CD4-positive, alpha-beta T cell treated with Interleukin-17A for 4 hours (primary cell): ENCODE results near the gene ANKRD34A.

ENCODE experiments used
- DNase-seq: peaks from one replicate; pipeline ENCODE4 v3.0.0-alpha.2; 2020; ENCODE audit warnings: mixed read lengths

ANKRD34A gene

GRCh38 chr1:145965119-145965744 lies 857 bp upstream of the ANKRD34A start:
- DNase-seq = no peak

GRCh38 chr1:145963265-145964019 lies 933 bp downstream of the ANKRD34A start:
- DNase-seq = no peak

DNA sequence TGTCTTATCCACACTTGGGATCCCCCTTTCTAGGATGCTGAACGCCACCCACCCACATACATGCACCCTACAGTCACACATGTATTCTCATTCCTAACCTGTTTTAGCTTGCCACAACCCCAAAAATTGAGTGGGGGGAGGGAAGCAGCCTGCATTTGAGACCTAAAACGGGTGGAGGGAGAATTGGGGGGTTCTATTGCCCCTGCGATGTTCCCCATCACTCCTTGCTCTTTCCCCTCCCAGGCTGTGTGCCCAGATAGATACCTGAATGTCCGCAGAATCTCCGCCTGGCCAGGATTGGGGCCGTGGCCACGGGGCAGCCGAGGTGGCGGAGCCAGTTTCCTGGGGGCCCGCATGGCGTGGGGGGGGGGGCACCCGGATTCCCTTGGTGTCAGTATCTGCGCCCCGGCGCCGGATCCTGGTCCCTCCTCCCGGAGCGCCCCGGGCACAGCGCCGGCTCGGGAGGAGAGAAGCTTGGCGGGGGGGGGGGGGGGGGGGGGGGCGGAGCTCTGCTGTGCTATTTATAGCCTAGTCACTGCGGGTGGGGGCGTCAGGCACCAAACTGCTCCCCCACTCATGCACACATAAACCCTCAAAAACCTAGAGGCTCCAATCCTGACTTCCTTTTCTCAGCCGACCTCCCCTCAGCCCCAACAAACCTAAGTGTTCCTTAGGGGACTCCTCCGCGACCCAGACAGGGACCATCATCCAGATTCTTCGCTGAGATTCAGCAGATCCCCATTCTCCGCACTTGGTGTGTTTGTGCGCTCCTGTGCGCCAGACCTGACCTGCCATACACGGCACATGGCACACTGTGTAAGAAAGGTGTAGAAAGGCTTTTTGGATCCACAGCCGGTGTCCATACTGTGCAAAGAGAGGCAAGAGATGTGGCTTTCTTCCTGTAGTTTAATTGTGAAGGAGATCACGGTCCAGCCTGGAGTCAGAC lies 1.9 kb downstream of the ANKRD34A start:
- peak; percentile 67 for DNase-seq

DNA sequence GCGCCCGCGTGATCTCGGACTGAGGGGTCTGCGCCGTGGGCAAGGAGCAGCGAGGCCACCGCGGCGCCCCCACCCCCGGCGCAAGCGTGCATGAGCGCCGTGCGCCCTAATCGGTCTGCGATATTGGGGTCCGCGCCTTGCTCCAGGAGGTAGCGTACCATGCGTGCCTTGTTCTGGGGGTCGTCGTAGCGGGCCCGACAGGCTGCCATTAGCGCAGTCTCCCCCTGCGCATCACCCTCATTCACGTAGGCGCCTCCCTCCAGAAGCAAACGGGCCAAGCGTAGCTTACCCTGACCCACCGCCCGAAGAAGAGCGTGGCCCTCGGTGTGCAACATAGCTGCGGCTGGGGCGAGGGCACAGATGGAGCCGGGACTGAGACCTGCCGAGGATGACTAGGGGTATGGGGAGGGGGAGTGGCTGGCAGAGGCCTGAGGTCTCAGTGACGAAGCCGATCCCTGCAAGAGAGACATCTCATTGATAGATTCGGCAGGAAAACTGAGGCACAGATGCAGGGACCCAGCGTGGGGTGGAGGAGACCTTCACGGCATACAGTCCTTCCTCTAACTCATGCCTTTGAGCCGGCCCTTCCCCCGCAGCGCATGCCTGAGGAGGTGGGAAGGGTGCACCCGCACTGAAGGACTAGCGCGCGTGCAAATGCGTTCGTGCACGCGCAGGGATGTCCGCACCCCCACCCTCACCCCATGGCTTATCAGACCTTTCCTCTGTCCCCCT lies 2.8 kb downstream of the ANKRD34A start:
- DNase-seq = peak; percentile 63

DNA sequence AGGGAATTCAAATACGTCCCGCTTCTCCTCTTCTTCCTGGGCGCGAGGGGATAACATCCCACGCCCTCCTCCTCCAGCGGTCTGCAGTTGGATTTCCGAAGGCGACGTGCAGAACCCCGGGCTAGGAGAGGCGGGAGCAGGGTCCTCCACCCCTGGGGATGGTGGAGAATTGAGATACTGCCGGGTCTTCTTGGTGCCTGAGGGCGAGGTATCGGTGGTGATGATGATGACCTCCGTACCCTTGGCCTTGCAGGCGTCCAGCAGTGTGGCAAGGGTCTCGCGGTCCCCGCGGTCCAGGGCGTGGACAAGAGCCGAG lies 3.3 kb downstream of the ANKRD34A start:
- peak; percentile 21 for DNase-seq

DNA sequence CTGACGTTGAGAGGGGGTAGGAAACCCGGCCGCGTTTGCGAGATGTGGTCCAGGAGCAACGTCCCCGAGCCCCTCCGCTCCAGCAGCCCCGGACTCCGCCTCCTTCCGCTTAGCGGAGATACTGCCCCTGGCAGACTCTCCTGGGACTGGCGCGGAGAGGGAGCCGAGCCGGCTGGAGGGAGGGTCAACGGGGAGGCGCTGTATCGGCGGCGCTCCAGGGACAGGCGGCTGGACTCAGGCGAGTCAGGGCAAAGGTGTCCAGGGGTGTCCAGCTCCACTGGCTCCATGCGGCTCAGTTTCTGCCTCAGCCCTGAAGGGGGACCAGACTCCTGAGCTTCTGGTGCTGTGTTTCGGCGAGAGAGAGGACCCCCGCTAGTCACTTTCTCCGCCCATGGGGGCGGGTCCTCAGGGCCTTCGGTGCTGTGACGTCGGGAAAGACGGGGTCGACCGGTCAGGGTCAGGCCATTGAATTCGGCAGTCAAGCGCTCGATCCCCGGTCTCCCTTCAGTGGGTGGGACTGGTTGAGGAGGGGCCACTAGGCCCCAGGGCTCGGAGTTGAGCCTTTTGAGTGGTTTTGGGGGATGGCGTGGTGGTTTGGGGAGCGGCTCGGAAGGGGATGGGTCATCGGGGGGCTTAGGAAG lies 3.8 kb downstream of the ANKRD34A start:
- DNase-seq = peak; percentile 67

DNA sequence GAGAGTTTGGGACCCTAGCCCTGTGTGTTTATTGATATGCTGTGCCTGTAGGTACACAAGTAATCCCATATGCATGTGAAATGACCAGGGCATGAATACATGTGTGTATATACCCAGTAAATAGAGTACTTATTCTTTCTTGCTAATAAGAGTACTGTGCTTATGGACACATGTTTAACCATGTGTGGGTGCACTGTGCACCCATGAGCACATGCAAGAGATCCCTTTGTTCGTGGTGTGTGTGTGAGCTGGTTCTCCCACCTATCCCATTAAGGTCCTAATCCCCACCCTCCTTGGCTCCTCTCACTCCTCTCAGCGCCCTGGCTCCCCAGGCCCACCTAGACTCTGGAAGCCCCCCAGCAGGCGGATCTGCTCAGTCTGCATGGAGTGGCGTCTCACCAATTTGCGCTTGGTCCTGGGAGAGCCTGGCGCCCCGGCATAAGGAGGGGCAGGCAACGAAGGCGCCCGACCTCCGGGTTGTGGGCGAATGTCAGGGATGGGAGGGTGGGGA lies 4.4 kb downstream of the ANKRD34A start:
- no peak for DNase-seq

- DNase-seq = no peak
Measured at GRCh38 chr1:145959333-145959732, 5.0 kb downstream of the ANKRD34A start.

DNA sequence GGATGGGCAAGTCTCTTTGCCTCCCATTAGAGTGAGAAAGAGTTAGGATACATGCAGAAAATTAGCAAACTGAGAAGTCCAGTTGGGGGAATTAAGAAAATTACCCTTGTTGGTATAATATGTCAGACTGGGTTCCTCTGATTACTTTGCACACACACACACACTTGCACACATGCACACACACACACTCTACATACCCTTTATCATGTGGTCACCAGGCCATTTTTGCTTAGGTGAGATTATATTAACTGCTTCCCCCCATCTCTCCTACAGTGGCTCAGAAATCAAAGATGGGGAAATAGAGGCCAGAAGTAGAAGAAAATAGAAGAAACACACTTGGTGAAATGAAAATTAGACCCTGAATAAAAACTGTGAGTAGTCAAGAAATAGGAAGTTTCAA lies 5.6 kb downstream of the ANKRD34A start:
- DNase-seq = no peak

DNA sequence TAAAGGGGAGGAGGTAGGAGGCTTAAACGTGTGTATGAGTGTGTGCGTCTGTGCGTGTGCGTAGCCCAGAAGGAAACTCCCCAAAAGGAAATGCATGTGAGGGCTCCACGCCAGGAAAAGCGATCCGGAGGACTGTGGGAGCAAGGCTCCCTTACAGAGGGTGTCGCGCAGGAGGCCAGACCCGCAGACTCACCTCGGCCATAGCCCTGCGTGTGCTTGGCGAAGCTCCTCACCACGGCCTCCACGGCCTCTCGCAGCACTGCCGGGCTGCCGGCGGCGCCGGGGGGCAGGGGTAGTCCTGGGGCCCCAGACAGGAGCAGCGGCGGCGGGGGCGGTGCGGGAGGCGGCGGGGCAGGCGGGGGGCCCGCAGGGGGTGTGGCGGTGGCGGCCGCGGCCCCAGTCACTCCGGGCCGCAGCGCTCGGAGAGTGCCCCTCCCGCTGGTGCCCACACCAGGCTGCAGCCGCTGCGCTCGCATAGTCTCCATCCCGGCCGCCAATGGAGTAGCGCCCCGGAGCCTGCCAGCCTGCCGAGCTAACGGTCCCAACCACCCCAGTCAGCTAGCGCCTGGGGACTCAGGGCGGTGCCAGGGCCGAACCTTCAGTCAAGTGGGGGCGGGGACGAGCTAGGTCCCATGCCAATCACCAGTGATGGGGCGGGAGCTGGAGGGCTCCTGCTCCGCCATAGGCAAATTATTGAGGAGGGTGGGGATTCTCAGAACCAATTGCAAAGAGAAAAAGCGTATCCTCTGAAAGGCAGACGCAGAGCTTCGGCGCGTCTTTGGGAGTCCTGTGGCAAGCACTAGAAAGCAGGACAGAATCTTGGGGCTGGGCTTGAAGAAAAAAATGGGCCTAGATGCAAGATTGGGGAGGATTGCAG lies 6.7 kb downstream of the ANKRD34A start, which contains the start of gene LIX1L:
Gene LIX1L (minus strand): TSS at position 575 of the 877 bp plus-strand sequence. CDS start 90 bp downstream, at position 485.
- DNase-seq = peak; percentile 97

DNA sequence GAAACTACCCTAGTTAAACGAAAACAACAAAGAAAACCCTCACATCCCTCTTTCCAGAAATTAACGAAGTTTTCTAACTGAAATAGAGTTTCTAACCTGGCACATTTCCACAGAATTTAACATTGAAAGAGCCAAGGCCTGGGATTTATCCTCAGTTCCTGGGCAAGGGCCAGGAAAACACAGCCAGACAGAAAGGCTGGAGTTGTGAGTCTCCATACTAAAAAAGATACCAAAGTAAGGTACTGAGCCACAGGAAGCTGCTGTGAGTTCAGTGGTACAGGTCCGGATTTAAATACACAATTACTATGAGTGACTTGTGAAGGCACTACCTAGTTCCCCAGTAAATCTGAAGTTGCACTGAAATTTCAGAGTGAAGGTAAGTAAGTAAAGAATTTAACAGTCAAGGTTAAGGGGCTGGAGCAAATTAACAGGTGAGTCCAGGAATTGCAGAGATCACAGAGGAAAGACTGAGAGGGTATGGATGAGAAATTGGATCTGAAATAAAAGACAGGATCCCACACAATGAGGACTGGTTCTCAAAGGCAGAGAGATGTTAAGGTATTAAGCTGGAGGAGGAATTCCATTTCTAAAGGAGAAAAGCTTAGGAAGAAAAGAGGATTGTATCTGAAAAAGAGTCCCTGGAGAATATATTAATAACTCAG lies 7.5 kb downstream of the ANKRD34A start:
- peak; percentile 17 for DNase-seq

GRCh38 chr1:145956361-145956760 lies 8.0 kb downstream of the ANKRD34A start:
- DNase-seq = no peak

GRCh38 chr1:145955436-145955835 lies 8.9 kb downstream of the ANKRD34A start:
- no peak for DNase-seq

DNA sequence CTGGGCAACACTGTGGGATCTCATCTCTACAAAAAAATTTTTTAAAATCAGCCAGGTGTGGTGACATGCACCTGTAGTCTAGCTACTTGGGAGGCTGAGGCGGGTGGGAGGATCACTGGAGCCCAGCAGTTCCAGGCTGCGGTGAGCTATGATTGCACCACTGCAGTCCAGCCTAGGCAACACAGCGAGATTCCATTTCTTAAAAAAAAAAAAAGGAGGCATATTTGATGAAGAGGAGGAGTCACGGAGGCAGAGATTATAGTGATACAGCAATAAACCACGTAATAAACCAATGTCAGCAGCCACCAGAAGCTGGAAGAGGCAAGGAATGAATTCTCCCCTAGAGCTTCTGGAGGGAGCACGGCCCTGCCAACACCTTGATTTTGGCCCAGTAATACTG lies 10.5 kb downstream of the ANKRD34A start:
- no peak for DNase-seq

DNA sequence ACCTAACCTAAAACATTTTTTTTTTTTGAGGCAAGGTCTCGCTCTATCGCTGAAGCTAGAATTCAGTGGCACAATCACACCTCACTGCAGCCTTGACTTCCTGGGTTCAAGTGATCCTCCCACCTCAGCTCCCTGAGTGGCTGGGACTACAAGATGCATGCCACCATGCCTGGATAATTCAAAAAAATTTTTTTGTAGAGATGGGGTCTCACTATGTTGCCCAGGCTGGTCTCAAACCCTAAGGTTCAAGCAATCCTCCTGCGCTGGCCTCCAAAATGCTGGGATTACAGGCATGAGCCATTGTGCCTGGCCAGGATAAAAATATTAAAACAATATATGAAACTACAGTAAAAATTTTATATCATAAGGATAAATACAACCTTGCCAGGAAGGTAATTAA lies 11.5 kb downstream of the ANKRD34A start:
- no peak for DNase-seq

DNA sequence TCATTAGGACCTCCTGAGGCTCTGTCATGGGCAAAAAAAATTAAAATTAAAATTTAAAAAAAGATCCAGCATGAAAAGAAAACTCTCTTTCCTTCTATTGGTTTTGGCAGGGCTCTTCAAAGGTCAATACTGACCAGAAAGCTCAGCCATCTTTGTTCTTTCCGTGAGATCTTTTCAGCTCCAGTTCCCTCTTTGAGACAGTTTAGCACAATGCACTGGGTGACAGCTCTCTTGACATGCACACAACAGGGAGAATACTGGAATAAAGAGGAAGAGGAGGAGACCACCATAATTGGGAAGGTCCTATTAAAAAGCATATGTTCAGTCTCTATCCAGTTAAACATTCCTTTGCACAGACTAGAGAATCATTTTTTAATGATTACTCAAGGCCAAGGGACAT lies 12.8 kb downstream of the ANKRD34A start:
- DNase-seq = no peak

- no peak for DNase-seq
Measured at GRCh38 chr1:145949219-145949618, 15.2 kb downstream of the ANKRD34A start.

- no peak for DNase-seq
Measured at GRCh38 chr1:145947551-145947950, 16.8 kb downstream of the ANKRD34A start.

DNA sequence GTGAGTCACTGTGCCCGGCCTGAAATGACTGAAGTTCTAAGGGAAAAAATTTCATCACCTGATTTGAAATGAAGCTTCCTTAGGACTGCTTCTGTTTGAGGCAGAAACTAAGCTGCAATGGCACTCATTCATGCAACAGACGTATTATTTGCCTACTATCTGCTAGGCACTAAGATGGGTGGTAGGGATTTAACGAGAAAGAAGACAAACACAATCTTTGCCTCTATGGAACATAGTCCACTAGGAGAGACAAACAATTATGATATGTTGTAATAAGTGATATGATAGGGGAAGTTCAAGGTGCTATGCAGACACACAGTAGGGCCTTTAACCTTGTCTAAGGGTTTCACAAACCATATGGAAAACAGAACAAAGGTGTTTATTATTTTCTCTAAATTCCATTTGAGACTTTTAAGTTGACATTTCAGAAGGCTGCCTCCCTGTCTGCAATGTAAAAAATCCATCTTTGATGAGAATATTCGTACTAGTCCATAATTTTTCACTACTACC lies 17.8 kb downstream of the ANKRD34A start:
- DNase-seq = no peak

DNA sequence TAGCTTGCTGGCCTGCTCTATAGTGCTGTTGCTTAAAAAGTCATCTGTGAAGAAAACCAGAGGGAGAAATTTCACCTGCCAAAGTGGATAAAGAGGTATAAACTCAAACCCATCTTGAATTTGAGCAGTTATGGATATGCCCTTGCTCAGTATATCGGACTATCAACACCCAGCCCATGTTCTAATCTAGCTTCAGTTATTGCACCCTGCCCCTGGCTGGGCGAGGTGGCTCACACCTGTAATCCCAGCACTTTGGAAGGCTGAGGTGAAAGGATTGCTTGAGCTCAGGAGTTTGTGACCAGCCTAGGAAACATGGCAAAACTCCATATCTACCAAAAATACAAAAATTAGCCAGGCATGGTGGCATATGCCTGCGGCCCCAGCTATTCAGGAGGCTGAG lies 19.8 kb downstream of the ANKRD34A start:
- no peak for DNase-seq
